GM12874 (cell line): ENCODE results near the gene ABCC3.

Source experiments
- TF ChIP-seq, protein P1 (sequence below): IDR thresholded peaks from 2 replicates; pipeline ENCODE4 v1.5.1; 2011; ENCODE audit warnings: low read depth, mild to moderate bottlenecking, control low read depth, low read length, moderate library complexity; ENCODE audit not compliant: insufficient read depth

The ABCC3 gene

DNA sequence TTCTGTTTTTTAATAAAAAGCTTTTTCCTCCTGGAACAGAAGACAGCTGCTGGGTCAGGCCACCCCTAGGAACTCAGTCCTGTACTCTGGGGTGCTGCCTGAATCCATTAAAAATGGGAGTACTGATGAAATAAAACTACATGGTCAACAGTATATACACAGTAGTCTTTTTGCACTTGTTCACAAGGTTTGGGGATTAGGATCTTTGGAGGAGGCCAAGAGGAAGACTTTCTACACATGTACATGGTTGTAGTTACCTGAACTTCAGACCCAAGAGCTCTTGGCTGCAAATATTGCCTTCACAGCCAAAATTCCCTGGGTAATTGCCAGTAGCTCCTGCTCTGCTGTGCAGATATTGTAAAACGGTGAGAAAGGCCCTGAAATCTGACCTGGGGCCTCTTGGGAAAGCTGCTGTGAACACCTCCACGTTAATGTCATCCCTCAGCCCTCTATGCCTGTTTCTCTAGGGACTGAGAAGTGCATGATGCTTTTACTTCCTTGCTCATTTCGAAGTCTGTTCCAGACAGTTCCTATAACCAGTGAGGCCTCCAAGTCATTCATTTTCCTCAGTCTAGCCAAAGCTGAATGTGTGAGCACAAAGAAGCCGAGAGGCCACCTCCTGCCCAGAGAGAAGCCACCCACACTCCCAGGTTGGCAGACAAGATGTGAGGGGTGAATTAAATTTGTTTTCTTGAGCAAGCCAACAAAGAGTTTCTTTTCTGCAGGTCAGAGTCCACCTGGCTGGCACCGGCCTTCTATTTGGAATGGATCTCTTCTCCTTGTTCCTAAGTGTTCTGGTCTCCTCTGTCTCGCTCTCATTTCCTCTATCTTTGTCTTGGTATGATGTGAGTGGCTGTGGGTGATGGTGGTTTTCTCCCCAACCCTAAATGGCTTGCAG lies 57.1 kb downstream of the ABCC3 start:
- TF ChIP-seq, protein P1, sequence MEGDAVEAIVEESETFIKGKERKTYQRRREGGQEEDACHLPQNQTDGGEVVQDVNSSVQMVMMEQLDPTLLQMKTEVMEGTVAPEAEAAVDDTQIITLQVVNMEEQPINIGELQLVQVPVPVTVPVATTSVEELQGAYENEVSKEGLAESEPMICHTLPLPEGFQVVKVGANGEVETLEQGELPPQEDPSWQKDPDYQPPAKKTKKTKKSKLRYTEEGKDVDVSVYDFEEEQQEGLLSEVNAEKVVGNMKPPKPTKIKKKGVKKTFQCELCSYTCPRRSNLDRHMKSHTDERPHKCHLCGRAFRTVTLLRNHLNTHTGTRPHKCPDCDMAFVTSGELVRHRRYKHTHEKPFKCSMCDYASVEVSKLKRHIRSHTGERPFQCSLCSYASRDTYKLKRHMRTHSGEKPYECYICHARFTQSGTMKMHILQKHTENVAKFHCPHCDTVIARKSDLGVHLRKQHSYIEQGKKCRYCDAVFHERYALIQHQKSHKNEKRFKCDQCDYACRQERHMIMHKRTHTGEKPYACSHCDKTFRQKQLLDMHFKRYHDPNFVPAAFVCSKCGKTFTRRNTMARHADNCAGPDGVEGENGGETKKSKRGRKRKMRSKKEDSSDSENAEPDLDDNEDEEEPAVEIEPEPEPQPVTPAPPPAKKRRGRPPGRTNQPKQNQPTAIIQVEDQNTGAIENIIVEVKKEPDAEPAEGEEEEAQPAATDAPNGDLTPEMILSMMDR, result no peak

DNA sequence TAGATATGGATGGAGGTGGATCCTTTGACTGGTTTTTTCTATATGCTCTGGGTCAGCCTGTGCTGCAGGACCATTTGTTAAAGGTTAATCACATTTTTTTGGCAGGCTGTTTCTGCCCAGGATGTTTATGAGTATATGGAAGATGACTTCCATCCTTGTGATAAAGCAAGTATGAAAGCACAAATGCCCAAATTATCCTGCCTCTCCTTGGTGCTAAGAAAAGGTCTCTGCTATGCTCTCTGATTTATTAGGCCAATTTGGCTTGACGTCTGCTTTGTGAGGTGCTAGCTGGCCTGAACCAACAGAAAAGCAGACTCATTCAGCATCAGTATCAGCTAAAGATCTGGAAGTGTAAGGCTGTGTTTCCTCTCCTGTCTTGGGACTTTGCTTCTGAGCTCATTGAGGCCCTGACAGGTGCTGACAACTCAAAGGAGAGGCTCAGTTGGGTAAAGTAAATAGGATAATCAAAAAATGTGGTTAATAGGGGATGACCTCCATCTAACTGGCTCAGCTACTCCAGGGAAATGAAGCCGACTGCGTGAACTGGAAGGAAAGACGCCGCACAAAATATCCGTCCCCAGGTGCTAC lies 57.9 kb downstream of the ABCC3 start:
- TF ChIP-seq, protein P1, result no peak

DNA sequence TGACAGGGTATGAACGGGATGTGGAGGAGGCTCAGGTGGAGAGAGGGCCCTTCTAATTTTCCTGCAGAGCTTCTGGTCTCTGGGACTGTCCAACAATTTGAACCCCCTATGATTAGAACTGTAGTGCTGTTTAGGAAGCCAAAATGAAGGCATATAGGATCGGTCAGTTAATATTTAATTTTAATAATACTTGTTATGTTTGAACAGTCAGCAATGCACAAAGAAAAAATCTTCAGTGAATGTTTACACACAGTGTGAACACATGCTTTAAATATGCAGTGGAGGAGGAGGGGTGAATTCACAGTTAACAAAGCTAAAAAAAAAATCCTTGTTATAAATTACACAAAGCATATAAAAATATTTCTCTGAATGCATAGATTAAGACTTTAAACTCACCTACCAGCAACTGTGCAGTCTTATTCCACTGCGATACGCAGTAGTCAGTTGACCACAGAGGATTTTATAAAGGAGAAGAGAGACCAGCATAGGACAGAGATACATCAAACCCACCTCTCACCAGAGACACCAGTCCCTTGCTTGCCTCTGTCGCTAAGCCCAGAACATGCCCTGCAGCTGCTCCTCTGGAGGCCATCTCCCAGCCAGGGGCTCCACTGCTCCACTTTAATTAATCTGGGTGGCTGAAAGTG lies 58.5 kb downstream of the ABCC3 start:
- TF ChIP-seq, protein P1, result no peak

DNA sequence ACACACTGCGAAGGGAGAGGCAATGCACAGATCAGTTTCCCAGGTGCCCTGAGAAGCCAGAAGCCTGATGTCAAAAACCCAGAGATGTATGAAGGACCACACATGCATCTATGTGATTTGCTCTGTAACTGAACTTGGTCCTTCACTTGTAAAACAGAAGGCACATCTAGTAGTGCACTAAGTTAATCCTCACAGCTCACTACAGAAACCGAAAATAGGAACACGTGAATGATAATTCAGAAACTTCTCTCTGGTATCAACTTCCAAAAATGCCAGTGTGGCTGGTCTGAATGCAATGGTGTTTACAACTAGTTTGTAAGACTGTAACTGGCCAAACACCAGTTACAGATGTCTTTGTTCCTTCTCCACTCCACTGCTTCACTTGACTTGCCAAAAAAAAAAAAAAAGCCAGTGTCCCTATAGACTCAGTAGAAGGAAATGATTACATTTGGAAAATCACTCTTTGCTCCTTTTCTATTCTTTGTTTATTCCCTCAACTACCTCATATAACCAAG lies 61.7 kb downstream of the ABCC3 start:
- TF ChIP-seq, protein P1, result no peak

DNA sequence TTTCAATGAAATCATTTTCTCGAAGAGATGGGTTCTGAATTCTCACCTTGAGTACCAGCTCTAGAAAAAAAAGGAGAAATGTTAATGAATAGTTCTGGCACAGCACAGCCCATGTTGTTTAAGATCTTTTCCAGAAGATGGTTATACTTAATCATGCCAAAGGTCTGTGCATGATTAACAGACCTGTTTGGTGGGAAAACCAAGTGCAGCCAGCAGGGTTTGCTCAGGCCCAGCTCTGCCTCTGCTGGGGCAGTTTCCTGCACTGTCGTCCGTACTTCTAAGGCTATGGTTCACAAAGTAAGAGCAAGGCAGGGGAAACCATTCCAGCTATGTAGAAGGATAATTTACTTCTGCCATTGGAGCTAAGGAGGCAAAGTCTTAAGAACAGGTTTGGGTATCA lies 62.4 kb downstream of the ABCC3 start:
- TF ChIP-seq, protein P1, result no peak

DNA sequence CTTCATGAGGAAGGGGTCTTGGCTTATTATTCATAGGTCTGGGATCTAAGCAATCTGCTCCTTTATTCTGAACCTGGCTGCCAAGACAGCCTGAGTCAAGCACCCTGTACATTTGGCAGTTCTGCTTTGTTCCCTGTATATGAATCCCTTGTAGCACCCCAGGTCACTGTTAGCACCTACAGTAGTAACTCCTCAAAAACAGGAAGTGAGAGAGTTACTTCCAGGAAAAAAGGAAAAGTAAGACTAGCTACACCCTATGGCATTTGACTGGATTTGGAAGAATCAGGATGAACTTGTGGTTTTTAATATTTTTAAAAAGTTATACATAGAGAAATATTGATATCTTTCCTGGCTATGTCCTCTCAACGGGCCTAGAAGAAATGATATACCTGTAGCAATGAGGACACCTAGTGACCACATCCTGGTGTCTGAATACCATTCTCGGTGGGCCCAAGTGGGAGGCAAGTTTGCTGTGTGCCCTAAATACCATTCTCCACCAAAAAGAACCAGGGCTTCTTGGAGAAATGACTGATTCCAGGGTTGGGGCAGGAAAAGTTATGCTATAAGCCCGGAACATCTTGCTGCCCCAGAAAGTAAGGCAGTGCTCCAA lies 63.1 kb downstream of the ABCC3 start:
- TF ChIP-seq, protein P1, result no peak

DNA sequence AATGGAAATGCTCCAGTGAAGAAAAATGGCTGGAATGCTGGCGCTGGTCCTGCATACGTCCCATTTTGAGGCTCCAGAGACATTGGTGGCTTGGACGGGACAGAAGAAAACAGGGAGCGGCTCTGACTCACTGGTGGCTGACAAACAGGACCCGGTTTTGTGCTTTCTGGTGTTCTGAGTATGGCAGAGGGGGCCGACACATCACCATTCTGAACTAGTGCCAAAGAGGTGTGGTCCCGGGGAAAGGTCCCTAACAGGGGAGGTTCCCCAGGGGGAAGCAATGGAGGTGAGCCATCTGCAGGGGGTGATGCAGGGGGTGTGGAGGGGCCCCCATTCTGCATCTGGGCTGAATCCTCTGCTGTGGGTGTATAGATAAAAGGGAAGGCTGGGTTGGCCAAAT lies 64.7 kb downstream of the ABCC3 start:
- TF ChIP-seq, protein P1, result no peak
